ENCODE measurements around the gene DBNDD1.

The DBNDD1 gene

DNA sequence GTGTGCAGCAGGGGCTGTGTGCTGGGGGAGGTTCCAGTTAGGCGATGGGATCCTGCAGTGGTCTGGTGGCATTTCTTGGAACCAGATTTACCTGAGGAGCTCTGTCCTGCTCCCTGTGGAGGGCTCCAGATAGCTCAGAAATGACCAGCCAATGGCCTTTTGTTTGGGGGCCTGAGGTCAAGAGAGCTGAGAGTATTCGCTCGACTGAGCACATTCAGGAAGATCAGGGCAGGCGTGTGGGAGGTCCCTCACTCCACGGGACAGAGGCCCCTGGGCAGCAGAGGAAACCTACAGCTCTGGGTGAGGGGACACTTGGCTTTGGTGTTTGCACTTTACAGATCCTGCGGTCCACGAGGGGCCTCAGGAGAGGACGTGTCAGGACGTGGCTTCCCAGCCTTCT is 52.5 kb downstream of the DBNDD1 start:
- Histone ChIP-seq H3K27ac (no peak overlapping the region), H3K4me3 (no peak overlapping the region)
- TF ChIP-seq, protein P1, sequence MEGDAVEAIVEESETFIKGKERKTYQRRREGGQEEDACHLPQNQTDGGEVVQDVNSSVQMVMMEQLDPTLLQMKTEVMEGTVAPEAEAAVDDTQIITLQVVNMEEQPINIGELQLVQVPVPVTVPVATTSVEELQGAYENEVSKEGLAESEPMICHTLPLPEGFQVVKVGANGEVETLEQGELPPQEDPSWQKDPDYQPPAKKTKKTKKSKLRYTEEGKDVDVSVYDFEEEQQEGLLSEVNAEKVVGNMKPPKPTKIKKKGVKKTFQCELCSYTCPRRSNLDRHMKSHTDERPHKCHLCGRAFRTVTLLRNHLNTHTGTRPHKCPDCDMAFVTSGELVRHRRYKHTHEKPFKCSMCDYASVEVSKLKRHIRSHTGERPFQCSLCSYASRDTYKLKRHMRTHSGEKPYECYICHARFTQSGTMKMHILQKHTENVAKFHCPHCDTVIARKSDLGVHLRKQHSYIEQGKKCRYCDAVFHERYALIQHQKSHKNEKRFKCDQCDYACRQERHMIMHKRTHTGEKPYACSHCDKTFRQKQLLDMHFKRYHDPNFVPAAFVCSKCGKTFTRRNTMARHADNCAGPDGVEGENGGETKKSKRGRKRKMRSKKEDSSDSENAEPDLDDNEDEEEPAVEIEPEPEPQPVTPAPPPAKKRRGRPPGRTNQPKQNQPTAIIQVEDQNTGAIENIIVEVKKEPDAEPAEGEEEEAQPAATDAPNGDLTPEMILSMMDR (IDR thresholded peaks at IDR 0.05) = no peak
- DNase-seq (ENCODE audit: low spot score) = no peak

DNA sequence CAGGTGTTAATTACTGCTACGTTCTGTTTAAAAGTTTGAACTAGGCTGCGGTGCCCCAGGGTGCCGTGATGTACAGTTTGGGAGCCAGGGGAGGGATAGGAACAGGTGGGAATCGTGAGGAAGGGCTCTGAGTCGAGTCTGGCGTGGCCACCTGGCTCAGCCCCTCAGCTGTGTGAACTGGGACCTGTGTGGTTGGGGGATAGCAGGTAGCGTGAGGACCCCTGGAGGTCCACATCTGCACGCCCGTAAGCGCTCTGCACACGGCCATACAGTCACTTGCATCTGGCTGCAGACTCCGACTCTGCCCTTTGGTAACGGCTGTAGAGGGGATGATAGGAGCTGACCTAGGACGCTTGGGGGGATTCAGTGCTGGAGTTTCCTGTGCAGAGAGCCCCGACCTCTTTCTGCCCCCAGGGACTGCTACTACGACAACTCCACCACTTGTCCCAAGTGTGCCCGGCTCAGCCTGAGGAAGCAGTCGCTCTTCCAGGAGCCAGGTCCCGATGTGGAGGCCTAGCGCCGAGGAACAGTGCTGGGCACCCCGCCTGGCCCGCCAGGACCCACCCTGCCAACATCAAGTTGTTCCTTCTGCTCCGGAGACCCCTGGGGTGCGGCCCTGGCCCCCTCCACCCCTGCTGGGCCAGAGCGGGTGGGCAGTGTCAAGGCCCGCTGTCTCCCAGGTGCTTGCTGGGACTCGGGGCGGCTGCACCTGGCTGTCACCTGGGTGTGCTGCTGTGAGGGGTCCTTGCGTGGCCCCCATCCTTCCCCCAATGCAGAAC is 53.6 kb downstream of the DBNDD1 start:
- TF ChIP-seq, protein P1 (IDR thresholded peaks at IDR 0.05) = no peak
- H3K27ac ChIP-seq = no peak overlapping the region
- no peak for DNase-seq (ENCODE audit: low spot score)
- H3K4me3 ChIP-seq = no peak overlapping the region

GRCh38 chr16:89964201-89964600 is 55.1 kb downstream of the DBNDD1 start:
- no peak overlapping the region for H3K4me3 ChIP-seq
- no peak for DNase-seq (ENCODE audit: low spot score)
- no peak overlapping the region for H3K27ac ChIP-seq
- TF ChIP-seq, protein P1 (IDR thresholded peaks at IDR 0.05) = no peak

- Histone ChIP-seq H3K4me3 (no peak overlapping the region), H3K27ac (no peak overlapping the region)
- TF ChIP-seq, protein P1 (IDR thresholded peaks at IDR 0.05) = no peak
- no peak for DNase-seq (ENCODE audit: low spot score)
Observed at GRCh38 chr16:89962754-89963498, 56.3 kb downstream of the DBNDD1 start.

DNA sequence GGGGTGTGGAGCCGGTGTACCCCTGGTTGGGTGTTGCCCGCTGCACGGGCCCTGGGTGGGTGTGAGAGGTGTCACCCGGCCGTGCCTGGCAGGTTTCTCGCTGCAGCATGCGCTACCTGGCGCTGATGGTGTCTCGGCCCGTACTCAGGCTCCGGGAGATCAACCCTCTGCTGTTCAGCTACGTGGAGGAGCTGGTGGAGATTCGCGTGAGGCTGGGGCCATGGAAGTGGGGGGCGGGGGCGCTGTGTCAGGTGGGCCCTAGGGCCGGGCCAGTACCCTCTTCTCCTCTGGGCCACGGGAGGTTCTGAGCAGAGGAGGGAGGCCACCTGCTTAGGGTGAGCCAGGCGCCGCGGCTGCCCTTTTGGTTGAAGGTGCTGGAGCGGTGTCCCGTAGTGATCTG is 57.3 kb downstream of the DBNDD1 start:
- no peak overlapping the region for H3K27ac ChIP-seq
- no peak overlapping the region for H3K4me3 ChIP-seq
- TF ChIP-seq, protein P1 (IDR thresholded peaks at IDR 0.05) = no peak
- DNase-seq (ENCODE audit: low spot score) = no peak

DNA sequence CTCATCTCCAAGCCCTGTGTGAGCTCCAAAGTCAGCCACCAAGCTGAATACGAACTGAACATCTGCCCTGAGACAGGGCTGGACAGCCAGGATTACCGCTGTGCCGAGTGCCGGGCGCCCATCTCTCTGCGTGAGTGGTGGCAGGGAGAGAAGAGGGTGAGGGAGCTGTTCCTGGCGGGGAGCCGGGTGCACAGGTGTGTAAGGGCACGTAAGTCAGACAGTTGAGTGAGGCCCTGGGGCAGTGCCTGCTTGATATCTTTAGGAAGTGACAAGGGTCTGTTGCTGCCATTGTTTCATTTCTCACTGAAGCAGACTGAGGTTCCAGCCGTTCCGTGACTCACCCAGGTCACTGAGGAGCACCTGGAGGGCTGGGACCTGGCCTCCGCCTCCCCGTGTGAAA is 58.3 kb downstream of the DBNDD1 start:
- TF ChIP-seq, protein P1 (IDR thresholded peaks at IDR 0.05) = no peak
- H3K4me3 ChIP-seq = no peak overlapping the region
- no peak for DNase-seq (ENCODE audit: low spot score)

DNA sequence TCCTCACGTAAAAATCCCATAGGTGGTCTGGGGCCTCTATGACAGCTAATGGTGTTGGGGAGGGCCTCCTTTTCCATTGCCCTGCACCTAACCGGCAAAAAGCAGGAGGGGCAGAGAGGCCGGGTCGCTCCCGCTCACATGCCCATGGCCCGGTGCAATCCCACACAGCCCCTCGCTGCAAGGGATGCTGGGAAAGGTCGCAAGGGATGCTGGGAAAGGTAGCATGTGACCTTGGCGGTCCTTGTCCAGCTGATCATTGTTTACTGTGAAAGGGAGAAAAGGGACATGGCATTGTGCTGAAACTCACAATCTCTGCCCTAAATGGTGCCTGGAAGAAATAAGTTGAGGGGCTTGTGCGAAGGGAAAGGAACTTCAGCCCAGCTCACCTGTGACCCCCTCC is 60.7 kb downstream of the DBNDD1 start:
- DNase-seq (ENCODE audit: low spot score) = no peak
- TF ChIP-seq, protein P1 (IDR thresholded peaks at IDR 0.05) = no peak
- no peak overlapping the region for H3K4me3 ChIP-seq

More for the DNA sequence above, 58.3 kb downstream of the DBNDD1 start:
- no peak overlapping the region for H3K27ac ChIP-seq

More for the DNA sequence above, 60.7 kb downstream of the DBNDD1 start:
- H3K27ac ChIP-seq = no peak overlapping the region

Data from coronary artery (tissue), 2 donors.